HG02943 (cell line): ENCODE results near the gene ABHD2.

ENCODE experiments used
- ATAC-seq: cut with Tn5 transposase; IDR thresholded peaks from one replicate; pipeline ENCODE4 v1.9.1; 2021; ENCODE audit warnings: mild to moderate bottlenecking, low read depth, moderate library complexity; ENCODE audit not compliant: unreplicated experiment

ABHD2 gene

DNA sequence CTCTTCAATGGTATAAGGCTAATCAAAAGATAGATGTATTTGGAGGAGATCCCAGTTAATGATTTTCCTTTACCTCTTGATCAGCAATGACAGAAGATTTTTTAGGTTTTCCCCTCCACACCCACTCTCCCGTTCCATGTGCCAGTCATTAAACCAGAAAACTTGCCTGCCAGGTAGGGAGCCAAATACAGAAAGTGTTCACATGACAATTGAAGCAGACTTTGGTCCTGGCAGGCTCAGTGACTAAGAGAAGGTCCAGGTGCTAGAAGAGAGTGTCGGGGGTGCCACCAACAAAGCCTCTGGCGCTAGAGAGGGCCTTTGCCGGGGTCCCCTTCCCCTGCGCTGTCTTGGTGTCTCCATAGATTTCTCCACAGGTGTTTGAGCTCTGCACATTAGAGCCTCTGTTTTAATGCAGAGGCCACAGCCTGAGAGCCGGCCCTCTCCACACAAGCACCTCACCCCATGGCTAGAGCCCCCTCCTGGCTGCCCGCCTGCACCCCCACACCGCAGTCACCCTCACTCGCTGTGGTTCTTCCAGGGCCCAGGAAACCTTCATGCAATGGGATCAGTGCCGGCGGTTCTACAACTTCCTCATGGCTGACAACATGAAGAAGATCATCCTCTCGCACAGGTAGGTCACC, 96.8 kb downstream of the ABHD2 start:
- no peak for ATAC-seq

- ATAC-seq, result no peak
Observed at GRCh38 chr15:89186803-89187202, 98.5 kb downstream of the ABHD2 start.

DNA sequence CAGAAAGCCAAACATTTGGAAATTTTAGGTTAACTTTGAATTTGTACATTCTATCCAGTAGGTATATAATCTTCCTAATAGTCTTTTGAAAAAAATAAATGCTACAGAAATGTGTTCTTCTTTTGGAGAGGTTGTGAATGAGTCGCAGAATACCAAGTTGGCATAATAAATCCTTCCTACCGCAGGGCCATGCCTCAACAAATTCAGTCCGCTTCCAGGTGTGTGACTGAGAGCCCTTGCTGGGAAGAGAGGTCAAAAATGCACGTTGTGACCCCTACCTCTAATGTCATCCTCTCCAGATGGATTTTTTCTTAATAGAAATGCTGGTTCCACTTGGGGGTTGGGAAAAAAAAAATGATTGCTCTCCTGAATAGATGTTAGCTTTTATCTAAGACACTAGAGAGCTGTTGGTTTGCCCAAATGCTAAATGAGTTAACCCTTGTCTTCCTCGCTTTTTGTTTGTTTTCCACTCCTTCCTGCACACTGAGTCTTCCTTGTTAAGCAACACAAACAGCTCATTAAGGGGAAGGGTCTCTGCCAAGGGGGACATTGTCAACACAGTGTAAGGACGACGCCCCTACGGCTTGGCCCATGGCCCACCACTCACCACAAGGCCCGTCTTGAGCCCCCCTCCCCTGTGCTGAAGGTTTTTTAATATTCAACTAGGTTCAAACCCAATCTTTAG, 99.2 kb downstream of the ABHD2 start:
- ATAC-seq, result no peak

DNA sequence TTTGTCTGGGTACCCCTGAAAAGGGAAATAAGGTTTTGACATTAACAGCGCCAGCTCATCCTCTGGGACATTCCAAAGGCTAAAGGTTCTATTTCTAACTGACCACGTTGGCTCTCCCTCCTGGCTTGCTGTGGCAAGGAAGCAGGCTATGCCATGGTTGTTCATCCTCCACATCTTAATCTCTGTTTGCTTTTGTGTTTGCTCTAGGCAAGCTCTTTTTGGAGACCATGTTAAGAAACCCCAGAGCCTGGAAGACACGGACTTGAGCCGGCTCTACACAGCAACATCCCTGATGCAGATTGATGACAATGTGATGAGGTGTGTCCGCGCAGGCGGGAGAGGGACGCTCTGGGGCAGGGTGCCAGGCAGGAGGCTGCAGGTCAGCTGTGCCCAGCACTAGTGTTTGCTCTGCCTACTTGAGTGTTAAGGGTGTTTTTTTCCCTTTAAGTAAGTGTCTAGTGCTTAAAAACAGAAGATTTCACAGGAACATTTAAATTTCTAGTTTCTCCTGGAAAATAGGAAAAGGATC, 99.8 kb downstream of the ABHD2 start:
- ATAC-seq, result no peak

- ATAC-seq, result no peak
Observed at GRCh38 chr15:89192136-89192535, 103.9 kb downstream of the ABHD2 start.

DNA sequence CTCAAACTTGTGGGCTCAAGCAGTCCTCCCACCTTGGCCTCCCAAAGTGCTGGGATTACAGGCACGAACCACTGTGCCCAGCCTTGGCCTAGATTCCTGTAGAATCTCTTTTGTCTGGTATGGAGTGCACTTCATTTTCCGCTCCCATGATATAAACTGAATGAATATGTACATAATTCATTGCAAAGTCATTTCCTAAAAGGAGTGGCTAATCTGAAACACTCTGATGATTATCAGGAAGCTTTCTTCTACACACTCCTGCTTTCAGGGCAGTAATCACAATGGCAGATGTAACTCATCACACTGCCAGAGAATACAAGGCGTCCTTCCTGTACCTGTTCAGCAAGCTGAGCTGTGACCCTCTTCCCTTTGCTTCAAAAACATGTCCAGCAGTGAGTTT, 104.5 kb downstream of the ABHD2 start:
- no peak for ATAC-seq

DNA sequence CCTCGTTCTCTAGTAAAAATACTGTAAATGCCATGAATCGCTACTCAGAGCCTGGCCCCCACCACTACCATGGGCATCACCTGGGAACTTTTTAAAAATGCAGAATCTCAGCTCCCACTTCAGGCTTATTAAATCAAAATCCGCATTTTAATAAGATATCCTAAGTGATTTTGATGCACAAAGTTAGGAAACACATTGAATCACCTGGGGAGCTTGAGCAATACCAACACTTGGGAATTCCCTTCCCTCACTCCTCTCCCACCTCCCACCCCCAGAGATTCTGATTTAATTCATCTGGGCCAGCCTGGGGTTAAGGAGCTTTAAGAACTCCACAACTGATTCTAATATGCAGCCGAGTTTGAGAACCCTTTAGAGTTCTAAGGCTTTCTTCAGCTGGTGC, 106.4 kb downstream of the ABHD2 start:
- no peak for ATAC-seq

DNA sequence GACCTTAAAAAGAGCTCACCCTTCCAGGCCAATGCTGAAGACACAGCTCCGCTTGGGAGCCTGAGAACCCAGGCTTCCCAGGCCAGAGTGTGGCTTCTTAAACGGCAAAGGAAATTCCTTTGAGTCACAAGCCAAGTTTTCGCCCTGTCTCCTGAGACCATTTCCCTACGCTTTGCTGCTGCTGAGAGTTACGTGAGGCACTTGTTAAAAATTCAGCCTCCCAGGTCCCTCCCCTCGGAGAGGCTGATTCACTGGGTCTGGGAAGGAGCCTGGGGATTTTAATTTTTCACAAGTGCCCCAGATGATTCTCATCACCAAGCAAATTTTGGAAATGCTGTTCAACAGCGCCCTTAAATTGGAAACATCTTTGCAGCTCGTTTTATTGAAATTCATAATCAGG, 107.6 kb downstream of the ABHD2 start:
- ATAC-seq, result no peak

DNA sequence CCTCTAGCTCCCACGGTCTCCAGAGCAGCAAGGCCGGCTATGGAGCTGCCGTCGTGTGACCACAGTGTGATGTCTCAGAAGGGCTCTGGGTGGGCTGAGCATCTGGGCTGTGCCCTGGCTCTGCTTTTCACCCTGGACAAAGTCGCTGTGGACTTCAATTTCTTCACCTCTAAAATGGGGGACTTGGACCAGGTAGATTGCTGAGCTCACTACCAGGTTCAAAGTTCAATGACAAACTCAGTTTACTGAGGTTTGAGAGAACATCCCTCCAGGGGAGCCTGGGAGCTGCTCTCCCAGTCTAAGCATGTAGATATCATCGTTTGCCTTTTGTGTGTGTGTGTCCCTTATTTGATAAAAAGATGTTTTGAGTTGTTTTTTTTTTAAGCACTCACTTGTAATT, 108.0 kb downstream of the ABHD2 start:
- no peak for ATAC-seq

DNA sequence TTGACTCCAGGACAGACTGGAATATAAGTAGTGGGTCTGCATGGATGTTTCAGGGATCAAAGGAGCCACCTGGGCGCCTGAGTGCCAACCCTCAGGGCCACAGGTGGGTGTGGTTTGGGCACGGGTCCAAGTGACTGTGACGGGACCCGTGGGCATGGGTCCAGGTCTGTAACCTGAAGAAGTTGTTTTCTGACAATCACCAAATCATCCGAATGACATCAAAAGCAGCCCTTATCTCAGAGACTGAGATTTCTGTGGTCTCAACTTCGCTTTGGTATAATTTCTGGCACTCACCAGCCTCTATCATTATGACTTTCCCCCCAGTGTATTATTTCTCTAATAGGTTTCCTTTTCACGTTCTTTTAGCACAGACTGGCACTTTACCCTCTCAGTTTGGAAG, 108.7 kb downstream of the ABHD2 start:
- ATAC-seq, result no peak

GRCh38 chr15:89197503-89197971, 109.3 kb downstream of the ABHD2 start:
- no peak for ATAC-seq

GRCh38 chr15:89198196-89198595, 109.9 kb downstream of the ABHD2 start:
- ATAC-seq, result no peak

GRCh38 chr15:89198934-89199333, 110.7 kb downstream of the ABHD2 start:
- no peak for ATAC-seq

GRCh38 chr15:89199746-89200145, 111.5 kb downstream of the ABHD2 start:
- ATAC-seq, result no peak

DNA sequence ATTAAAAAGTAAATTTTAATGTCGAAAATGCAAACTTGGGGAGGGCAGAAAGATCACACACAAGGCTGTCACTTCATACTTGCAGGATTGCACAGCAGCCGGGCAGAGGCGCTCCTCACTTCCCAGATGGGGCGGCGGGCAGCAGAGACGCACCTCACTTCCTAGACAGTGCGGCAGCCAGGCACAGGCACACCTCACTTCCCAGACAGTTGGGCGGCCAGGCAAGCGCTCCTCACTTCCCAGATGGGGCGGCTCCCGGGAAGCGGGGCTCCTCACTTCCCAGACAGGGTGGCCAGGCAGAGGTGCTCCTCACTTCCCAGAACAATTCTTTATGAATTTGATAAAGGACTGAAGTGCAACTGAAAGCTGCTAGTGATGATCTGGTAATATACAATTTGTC, 111.9 kb downstream of the ABHD2 start:
- no peak for ATAC-seq

GRCh38 chr15:89201465-89202005, 113.3 kb downstream of the ABHD2 start:
- no peak for ATAC-seq

DNA sequence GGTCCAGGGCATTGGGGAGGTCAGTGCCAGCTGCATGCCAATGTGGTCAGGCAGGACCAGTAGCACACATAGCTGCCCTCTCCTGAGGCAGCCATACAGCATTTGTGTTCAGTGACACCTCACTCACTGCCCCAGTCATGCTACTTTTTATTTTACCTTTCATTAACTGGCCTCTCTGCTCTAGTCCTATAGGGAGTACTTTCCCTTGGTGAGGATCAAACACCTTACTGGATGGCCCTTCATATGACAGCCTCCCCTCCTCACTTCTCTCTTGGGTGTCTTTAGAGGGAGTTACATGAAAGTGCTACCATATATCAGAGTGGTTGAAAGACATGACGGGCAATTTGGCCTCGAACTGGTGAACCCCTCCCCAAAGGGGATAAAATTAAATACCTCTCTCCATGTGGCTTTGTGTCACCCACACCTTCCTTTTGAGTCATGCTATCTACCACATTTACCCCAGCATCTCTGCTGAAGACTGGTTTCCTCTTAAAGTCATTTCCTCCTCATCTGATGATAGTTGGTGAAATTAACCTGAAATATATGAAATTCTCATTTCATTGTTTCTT, 115.5 kb downstream of the ABHD2 start:
- no peak for ATAC-seq

DNA sequence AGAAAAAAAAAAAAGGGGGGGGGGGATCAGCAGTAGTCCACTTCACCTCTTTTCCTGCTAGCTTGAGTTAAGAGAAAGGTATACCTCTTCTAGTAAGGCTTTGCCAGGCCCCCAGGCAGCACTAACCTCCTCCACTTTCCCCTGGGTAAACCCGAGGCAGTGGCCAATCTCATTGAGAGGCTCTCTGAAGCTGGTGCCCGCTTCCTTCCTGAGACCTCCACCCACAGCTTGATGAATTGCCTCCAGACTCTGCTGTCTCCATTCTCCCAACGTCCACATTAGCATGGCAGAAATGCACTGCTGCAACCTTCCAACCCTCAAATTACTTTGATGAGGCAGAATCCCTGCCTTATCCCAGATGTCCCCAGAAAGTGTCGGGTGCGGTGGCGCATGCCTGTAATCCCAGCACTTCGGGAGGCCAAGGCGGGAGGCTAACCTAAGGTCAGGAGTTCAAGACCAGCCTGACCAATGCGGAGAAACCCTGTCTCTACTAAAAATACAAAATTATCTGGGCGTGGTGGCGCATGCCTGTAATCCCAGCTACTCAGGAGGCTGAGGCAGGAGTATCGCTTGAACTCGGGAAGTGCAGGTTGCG, 117.8 kb downstream of the ABHD2 start:
- no peak for ATAC-seq

DNA sequence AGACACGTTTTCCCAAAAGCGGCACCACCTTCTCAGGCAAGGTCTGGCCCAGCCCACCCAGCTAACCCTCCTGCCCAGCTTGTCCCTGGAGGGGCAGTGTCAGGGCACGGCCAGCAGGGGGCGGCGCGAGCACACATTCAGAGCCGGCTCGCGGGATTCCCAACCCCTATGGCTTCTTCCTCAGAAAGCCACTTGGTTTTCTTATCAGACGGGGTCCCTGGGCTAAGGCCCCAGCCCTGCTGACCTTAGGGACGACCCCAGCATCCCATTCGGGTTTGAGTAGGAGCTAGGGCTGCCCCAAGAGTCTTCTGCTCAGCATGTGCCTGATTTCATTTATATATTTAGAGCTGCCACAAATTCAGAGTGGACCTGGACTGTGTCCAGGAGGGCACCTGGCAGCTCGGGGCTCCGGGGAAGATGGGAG, 118.7 kb downstream of the ABHD2 start:
- ATAC-seq, result no peak

- no peak for ATAC-seq
Observed at GRCh38 chr15:89208256-89208655, 120.0 kb downstream of the ABHD2 start.

DNA sequence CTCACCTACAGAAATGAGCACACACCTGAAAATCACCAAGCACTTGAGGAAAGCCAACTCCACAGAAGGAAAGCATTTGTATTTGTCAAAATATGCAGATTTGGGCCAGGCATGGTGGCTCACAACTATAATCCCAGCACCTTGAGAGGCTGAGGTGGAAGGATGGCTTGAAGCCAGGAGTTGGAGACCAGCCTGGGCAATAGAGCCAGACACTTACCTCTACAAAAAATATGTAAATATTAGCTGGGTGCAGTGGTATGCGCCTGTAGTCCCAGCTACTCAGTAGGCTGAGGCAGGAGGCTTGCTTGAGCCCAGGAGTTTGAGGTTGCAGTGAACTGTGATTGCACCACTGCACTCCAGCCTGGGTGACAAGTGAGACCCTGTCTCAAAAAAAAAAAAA, 120.8 kb downstream of the ABHD2 start:
- no peak for ATAC-seq
